WTC11 (cell line): ENCODE results near the gene DNAJA4.

Experiments
- ATF6 ChIP-seq: sonication (generic); formaldehyde crosslinking; IDR thresholded peaks from 2 replicates; pipeline ENCODE4 v1.8.1; 2023; ENCODE audit warnings: mild to moderate bottlenecking, missing genetic modification reagents
- CTCF ChIP-seq: fragments of 200-600 bp; IDR thresholded peaks from 2 replicates; pipeline ENCODE4 v1.8.0; 2022; ENCODE audit warnings: antibody characterized with exemption
- IRF1 ChIP-seq: sonication (generic); formaldehyde crosslinking; IDR thresholded peaks from 2 replicates; pipeline ENCODE4 v1.8.0; 2023; ENCODE audit warnings: missing genetic modification reagents
- MAX ChIP-seq: sonication (generic); formaldehyde crosslinking; IDR thresholded peaks from 2 replicates; pipeline ENCODE4 v1.8.0; 2022; ENCODE audit warnings: mild to moderate bottlenecking, missing genetic modification reagents
- SMAD3 ChIP-seq: sonication (generic); formaldehyde crosslinking; IDR thresholded peaks from 2 replicates; pipeline ENCODE4 v1.8.0; 2022; ENCODE audit warnings: missing genetic modification reagents, mild to moderate bottlenecking, borderline replicate concordance
- TCF7 ChIP-seq: sonication (generic); formaldehyde crosslinking; IDR thresholded peaks from 2 replicates; pipeline ENCODE4 v1.8.0; 2022; ENCODE audit warnings: mild to moderate bottlenecking, low read depth, missing genetic modification reagents, moderate library complexity
- ZNF232 ChIP-seq: sonication (generic); formaldehyde crosslinking; IDR thresholded peaks from 2 replicates; pipeline ENCODE4 v1.8.0; 2022; ENCODE audit warnings: mild to moderate bottlenecking, missing genetic modification reagents

- TF ChIP-seq IRF1 (CRISPR knock-in tag) = no peak
- no peak for TF ChIP-seq CTCF
- no peak for TF ChIP-seq SMAD3 (CRISPR knock-in tag)
- TF ChIP-seq ATF6 (CRISPR knock-in tag) = no peak
- TF ChIP-seq TCF7 (CRISPR knock-in tag) = no peak
- TF ChIP-seq MAX (CRISPR knock-in tag) = no peak
- no peak for TF ChIP-seq ZNF232
Observed at GRCh38 chr15:78301828-78302227, 37.5 kb downstream of the DNAJA4 start.
